Measurements from ENCODE around the gene RFX2. TPM values are rescaled to one million over a fixed set of nuclear protein-coding genes. Genes with fewer than 3 reads are reported as not detected.

Gene RFX2
- 10 to 100 TPM in 1 of 2 experiments, 1 to 10 TPM in 1; 9.0 to 10.4 TPM for total RNA-seq

DNA sequence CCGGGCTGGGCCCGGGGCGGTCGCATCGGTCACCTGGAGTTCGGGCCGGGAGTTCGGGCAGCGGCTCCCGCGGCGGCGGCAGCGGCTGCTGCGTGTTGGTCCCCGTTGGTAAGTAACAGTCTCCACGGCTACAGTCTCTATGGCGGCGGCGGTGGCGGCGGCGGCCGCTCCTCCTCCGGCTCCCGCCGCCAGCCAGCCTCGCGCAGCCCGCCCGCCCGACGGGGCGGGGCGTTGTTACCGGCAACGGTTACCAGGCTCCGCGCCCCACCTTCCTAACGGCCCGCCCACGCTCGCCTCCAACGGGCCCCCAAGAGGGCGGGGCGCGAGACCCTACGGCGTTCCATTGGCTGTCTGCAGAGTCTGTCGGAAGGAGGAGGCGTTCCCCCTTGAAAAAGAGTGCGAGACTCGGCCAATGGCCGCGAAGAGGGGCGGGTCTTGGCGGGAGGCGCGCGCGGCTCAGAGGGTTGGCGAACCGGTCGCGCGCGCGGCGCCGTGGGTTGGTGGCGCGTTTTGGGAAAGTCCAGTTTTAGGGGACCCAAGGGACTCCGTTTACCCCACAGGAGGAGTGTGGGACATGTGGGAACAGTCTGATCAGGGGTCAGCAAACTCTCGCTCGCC is at the start of gene RFX2:
Gene RFX2 (minus strand): TSS at position 141 of the 618 bp plus-strand sequence. CDS start 63,004 bp downstream, outside the sequence.
- Mint-ChIP-seq H3K9me3 (no peaks in the 10 kb centered on the region), H3K4me1 (peaks cover 30% of the 10 kb centered on the region), H3K27me3 (peaks cover 18% of the 10 kb centered on the region), H3K4me3 (peak within 1 kb of the TSS; percentile 88), H3K27ac (peak within 1 kb of the TSS; percentile 56), H3K36me3 (ENCODE audit: low read depth) (peaks cover 8% of the 10 kb centered on the region)
- CTCF ChIA-PET = interaction anchor here (1.3 to 1.7 kb wide), 2 partner anchors 14 to 17 kb away, joined by 3 to 5 read pairs; no protein-coding TSS in a partner anchor
- DNase-seq = peak; percentile 99
- POLR2A ChIA-PET = interaction anchor here (0.9 to 1.5 kb wide), 4 partner anchors 11 to 314 kb away, joined by 3 to 4 read pairs (median 3); partner anchors contain the start of gene KHSRP

DNA sequence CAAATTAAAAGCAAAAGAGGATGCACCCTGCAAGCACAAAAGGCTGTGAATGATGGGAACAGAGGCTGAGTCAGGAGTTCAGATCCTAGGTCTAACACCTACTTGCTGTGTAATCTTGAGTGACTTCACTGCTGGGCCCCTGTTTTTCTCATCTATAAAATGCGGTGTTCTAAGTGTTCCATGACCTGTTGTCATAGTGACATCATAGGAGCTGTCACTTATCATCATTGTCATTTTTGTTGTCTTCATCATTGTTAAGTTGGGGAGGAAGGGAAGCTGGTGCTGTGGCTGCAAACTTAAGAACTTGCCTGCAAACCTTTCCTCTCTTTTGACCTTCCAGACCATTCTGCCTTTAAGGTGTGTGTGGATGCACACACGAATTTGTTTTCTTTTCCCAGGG is 45.7 kb upstream of the RFX2 start:
- Mint-ChIP-seq H3K27ac (no peak overlapping the region), H3K27me3 (peaks cover 8% of the 10 kb centered on the region), H3K4me1 (peaks cover 5% of the 10 kb centered on the region), H3K4me3 (no peak overlapping the region), H3K9me3 (peaks cover 2% of the 10 kb centered on the region), H3K36me3 (ENCODE audit: low read depth) (no peaks in the 10 kb centered on the region)
- no peak for DNase-seq
- ChIA-PET CTCF (no interaction called here), POLR2A (no interaction called here)

DNA sequence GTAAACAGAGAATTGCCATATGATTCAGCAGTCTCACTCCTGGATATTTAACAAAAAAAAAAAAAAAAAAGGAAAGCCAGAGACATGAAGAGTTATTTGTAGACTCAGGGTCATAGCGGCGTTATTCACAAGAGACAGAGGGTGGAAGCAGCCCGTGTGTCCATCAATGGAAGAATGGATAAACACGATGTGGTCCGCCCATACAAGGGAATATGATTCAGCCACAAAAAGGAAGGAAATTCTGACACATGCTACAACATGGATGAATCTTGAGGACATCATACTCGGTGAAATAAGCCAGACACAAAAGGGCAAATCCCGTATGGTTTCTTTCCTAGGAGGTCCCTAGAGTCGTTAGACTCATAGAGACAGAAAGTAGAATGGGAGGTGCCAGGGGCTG is 40.0 kb upstream of the RFX2 start:
- no peak overlapping the region for H3K27ac Mint-ChIP-seq
- no peak overlapping the region for H3K4me3 Mint-ChIP-seq
- H3K9me3 Mint-ChIP-seq = no peaks in the 10 kb centered on the region
- H3K4me1 Mint-ChIP-seq = no peaks in the 10 kb centered on the region
- no peaks in the 10 kb centered on the region for H3K36me3 Mint-ChIP-seq (ENCODE audit: low read depth)
- no peak for DNase-seq
- POLR2A ChIA-PET = no interaction called here
- CTCF ChIA-PET = no interaction called here
- peaks cover 7% of the 10 kb centered on the region for H3K27me3 Mint-ChIP-seq

DNA sequence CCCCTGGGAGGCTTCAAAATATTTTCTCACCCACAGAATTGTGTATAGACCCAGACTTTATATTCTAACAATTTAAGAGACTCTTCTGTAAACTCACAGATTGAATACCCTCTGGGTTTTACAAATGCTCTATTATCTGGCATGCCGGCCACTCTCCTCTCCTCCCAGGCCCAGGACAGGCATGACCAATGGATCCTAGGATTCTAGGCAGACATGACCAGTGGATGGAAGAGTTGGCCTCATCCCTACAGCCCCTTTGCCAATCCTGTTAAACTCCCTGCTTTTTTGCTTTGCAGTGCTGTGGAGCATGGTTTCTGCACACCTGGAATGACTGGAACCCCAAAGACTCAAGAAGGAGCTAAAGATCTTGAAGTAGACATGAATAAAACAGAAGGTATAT is 30.9 kb upstream of the RFX2 start:
- POLR2A ChIA-PET = no interaction called here
- H3K27me3 Mint-ChIP-seq = peaks cover 3% of the 10 kb centered on the region
- no peaks in the 10 kb centered on the region for H3K36me3 Mint-ChIP-seq (ENCODE audit: low read depth)
- H3K27ac Mint-ChIP-seq = no peak overlapping the region
- H3K4me1 Mint-ChIP-seq = no peaks in the 10 kb centered on the region
- no peak overlapping the region for H3K4me3 Mint-ChIP-seq
- CTCF ChIA-PET = no interaction called here
- no peak for DNase-seq
- no peaks in the 10 kb centered on the region for H3K9me3 Mint-ChIP-seq

DNA sequence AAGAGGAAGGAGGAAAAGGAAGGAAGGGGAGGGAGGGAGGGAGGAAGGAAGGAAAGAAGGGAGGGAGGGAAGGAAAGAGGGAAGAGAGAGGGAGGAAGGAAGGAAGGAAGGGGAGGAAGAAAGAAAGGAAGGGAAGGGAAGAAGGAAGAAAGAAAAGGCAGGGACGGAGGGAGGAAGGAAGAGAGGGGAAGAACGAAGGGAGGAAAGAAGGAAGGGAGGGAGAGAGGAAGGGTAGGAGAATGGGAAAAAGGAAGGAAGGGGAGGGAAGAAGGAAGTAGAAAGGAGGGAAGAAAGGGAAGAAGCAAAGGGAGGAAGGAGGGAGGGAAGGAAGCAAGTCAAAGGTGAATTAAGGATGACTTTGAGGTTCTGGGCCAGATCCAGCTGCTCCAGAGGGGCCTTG is 28.2 kb upstream of the RFX2 start:
- no peaks in the 10 kb centered on the region for H3K9me3 Mint-ChIP-seq
- no peak overlapping the region for H3K27ac Mint-ChIP-seq

DNA sequence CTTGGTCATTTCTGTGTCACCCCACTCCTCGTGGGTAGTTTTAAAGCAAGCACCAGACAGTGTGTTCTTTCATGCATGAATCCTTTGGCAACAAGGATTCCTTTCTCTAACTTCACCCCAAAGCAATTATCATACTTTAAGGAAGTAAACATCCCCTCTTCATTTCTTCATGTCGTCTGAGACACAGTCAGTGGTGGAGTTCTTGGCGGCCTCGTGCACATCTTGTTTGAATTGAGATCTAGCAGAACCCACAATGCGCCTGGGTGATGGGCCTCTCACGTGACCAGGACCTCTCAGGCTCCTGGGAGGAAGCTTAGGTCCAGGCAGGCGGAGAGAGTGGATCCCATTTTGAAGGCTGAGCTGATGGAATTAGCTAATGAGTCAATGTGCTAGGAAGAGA is 27.8 kb upstream of the RFX2 start:
- ChIA-PET POLR2A (no interaction called here), CTCF (no interaction called here)
- Mint-ChIP-seq H3K4me3 (no peak overlapping the region), H3K9me3 (no peaks in the 10 kb centered on the region), H3K27ac (no peak overlapping the region), H3K36me3 (ENCODE audit: low read depth) (no peaks in the 10 kb centered on the region), H3K27me3 (peaks cover 1% of the 10 kb centered on the region), H3K4me1 (no peaks in the 10 kb centered on the region)
- DNase-seq = no peak

More for the DNA sequence above, 28.2 kb upstream of the RFX2 start:
- Mint-ChIP-seq H3K27me3 (peaks cover 1% of the 10 kb centered on the region), H3K36me3 (ENCODE audit: low read depth) (no peaks in the 10 kb centered on the region), H3K4me3 (no peak overlapping the region), H3K4me1 (no peaks in the 10 kb centered on the region)
- POLR2A ChIA-PET = no interaction called here
- CTCF ChIA-PET = no interaction called here
- no peak for DNase-seq

DNA sequence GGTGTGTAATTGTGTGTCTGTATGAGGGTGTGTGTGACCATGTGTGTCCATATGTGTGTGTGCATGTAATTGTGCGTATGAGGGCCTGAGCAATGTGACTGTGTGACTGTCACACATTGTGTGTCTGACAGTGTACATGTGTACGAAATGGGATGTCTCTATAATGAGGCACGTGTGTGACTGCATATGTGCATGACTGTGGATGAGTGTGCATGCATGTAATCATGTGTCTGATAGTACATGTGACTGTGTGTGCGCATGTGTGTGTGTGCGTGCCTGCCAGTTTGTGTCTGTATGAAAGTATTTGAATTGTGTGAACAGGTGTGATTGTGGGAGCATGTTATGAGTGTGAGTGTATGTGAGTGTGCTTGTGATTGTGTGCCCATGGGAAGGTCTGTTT is 22.9 kb upstream of the RFX2 start:
- no peak for DNase-seq
- no peak overlapping the region for H3K27ac Mint-ChIP-seq
- no peaks in the 10 kb centered on the region for H3K4me1 Mint-ChIP-seq
- H3K4me3 Mint-ChIP-seq = no peak overlapping the region
- ChIA-PET CTCF (no interaction called here), POLR2A (no interaction called here)
- H3K9me3 Mint-ChIP-seq = no peaks in the 10 kb centered on the region
- no peaks in the 10 kb centered on the region for H3K27me3 Mint-ChIP-seq
- H3K36me3 Mint-ChIP-seq (ENCODE audit: low read depth) = no peaks in the 10 kb centered on the region

DNA sequence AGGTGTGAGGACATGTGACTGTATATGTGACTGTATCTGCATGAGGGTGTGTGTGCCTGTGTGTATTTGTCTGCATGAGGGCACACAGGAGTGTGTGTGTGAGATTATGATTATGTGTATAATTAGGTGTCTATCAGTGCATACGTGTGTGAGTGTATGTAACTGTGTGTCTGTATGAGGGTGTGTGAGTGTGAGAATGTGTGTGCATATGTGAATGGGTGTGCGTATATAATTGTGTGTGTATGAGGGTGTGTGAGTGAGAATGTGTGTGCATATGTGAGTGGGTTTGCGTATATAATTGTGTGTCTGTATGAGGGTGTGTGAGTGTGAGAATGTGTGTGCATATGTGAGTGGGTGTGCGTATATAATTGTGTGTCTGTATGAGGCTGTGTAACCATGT is 22.2 kb upstream of the RFX2 start:
- peaks cover 1% of the 10 kb centered on the region for H3K9me3 Mint-ChIP-seq
- no peaks in the 10 kb centered on the region for H3K27me3 Mint-ChIP-seq
- ChIA-PET POLR2A (no interaction called here), CTCF (no interaction called here)
- no peaks in the 10 kb centered on the region for H3K4me1 Mint-ChIP-seq
- no peaks in the 10 kb centered on the region for H3K36me3 Mint-ChIP-seq (ENCODE audit: low read depth)
- no peak overlapping the region for H3K4me3 Mint-ChIP-seq
- no peak for DNase-seq
- no peak overlapping the region for H3K27ac Mint-ChIP-seq

DNA sequence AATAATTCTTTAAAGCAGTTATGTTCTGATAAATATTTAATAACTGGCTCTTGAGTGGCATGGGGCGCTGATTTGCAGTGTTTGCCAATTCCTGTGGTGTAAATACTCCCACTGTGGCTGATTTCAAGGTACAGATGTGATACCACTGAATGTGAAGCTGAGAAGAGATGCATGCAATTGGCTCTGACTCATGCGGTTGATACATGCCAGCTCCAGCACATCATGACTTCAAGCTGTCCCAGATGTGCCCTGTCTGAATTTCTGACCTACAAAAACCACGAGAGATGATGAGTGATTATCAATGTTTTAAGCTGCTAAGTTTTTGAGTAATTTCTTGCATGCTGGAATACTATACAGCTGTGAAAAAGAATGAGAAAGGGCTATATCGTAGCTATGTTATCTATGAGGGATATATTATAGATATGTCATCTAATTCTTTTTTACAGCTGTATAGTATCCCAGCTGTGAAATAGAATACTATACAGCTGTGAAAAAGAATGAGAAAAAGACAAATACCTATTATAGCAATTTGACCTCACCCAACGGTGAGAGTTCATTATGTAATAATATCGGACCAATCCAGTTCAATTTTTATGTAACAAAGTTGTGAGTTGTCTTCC is 17.5 kb upstream of the RFX2 start:
- ChIA-PET CTCF (interaction anchor here (0.8 to 5.9 kb wide), 10 partner anchors 12 to 225 kb away, joined by 3 to 89 read pairs (median 4); no protein-coding TSS in a partner anchor), POLR2A (no interaction called here)
- DNase-seq = no peak
- no peaks in the 10 kb centered on the region for H3K36me3 Mint-ChIP-seq (ENCODE audit: low read depth)
- peaks cover 1% of the 10 kb centered on the region for H3K27me3 Mint-ChIP-seq
- no peak overlapping the region for H3K27ac Mint-ChIP-seq
- peaks cover 1% of the 10 kb centered on the region for H3K9me3 Mint-ChIP-seq
- H3K4me1 Mint-ChIP-seq = no peaks in the 10 kb centered on the region
- H3K4me3 Mint-ChIP-seq = no peak overlapping the region

DNA sequence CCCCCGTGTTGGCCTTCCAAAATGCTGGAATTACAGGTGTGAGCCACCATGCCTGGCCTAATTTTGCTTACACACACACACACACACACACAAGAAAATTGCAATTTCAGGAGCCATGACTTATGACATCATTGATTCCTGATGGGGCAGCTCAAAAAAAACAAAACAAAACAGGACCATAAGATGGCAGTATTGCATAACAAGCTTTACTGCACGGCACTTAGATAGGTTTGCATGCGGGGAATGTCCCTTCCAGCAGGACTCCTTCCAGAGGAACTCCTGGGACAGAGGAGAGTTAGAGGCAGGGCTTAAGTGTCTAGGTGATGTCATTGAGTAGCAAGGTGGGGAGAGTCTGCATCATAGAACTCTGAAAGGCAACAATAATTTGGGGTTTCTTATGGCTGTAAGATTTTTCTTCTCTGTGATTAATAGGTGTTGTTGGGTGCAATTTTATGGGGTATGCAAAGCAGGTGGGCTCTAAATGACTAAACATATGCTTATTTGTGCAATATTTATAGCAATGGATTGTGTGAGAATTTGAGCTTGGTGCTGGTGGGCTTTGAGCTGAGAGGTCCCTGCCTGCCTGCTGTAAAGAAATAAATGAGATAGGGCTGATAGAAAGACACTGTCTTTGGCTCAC is 16.2 kb upstream of the RFX2 start:
- POLR2A ChIA-PET = interaction anchor here (0.6 to 1.2 kb wide), 2 partner anchors 16 to 79 kb away, joined by 3 to 5 read pairs; no protein-coding TSS in a partner anchor

DNA sequence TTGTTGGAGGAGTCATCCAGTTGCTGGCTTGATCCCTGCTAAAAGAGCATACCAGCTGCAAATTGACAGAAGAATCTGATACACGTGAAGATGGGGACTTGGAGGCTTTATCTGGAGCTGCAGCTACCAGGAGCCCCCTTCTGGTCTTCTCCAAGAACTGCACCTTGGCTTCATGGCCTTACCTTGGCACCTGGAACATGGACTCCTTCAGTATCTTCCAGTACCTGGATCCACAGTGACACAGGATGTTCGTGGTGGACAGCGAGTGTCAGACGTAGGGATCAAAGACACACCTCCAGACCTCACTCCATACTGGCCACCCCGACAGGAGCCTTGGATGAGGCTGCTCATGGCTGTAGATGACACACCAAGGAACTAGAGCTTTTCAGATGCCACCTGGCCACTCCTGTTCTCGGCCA is 15.3 kb upstream of the RFX2 start:
- peaks cover 1% of the 10 kb centered on the region for H3K9me3 Mint-ChIP-seq
- ChIA-PET POLR2A (interaction anchor here (1.2 kb wide), 1 partner anchor 78 kb away, joined by 5 read pairs; no protein-coding TSS in a partner anchor), CTCF (interaction anchor here (0.5 to 5.9 kb wide), 29 partner anchors 9 to 385 kb away, joined by 3 to 89 read pairs (median 5); partner anchors contain the start of genes ACSBG2 and NRTN)
- no peak overlapping the region for H3K4me3 Mint-ChIP-seq
- H3K4me1 Mint-ChIP-seq = no peaks in the 10 kb centered on the region
- H3K27me3 Mint-ChIP-seq = peaks cover 1% of the 10 kb centered on the region
- DNase-seq = peak; percentile 67
- no peak overlapping the region for H3K27ac Mint-ChIP-seq
- no peaks in the 10 kb centered on the region for H3K36me3 Mint-ChIP-seq (ENCODE audit: low read depth)

More for the DNA sequence above, 16.2 kb upstream of the RFX2 start:
- CTCF ChIA-PET = interaction anchor here (0.5 to 5.9 kb wide), 25 partner anchors 10 to 384 kb away, joined by 3 to 89 read pairs (median 6); partner anchors contain the start of genes ACSBG2 and NRTN
- Mint-ChIP-seq H3K27me3 (peaks cover 1% of the 10 kb centered on the region), H3K4me1 (no peaks in the 10 kb centered on the region), H3K4me3 (no peak overlapping the region), H3K36me3 (ENCODE audit: low read depth) (no peaks in the 10 kb centered on the region), H3K27ac (no peak overlapping the region), H3K9me3 (peaks cover 1% of the 10 kb centered on the region)
- DNase-seq = no peak

DNA sequence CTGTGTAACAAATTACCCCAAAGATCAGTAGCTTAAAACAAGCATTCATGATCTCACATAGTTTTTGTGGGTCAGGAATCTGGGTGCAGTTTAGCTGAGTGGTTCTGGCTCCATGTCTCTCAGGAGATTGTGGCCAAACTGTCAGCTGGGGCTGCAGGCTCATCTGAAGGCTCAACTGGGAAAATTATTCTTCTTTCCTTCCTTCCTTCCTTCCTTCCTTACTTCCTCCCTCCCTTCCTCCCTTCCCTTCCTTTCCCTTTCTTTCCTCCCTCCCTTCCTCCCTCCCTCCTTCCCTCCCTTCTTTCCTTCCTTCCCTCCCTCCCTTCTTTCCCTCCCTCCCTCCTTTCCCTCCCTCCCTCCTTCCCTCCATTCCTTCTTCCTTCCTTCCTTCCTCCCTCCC is 8.7 kb upstream of the RFX2 start:
- H3K4me1 Mint-ChIP-seq = no peaks in the 10 kb centered on the region
- H3K27ac Mint-ChIP-seq = no peak overlapping the region
- H3K27me3 Mint-ChIP-seq = peaks cover 6% of the 10 kb centered on the region
- no peaks in the 10 kb centered on the region for H3K36me3 Mint-ChIP-seq (ENCODE audit: low read depth)
- ChIA-PET POLR2A (no interaction called here), CTCF (no interaction called here)
- no peak for DNase-seq
- H3K4me3 Mint-ChIP-seq = no peak overlapping the region
- H3K9me3 Mint-ChIP-seq = peaks cover 5% of the 10 kb centered on the region

DNA sequence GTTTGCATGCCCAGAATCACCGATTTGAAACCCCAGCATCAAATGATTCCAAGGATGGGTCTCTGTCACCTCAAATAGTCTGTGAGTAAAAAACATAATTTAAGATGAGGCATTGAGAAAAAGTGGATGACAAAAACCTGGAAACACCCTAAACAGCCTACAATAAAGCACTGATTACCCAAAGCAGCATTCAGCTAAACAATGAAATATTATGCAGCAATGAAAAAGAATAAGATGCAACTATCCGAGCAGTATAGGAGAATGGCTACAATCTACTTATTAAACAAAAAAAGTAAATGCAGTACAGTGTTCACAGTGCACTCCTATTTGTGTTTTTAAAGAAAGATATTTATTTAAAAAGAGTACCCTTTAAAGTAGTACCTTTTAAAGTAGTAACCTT is 7.7 kb upstream of the RFX2 start:
- no peaks in the 10 kb centered on the region for H3K4me1 Mint-ChIP-seq
- H3K36me3 Mint-ChIP-seq (ENCODE audit: low read depth) = no peaks in the 10 kb centered on the region
- peaks cover 4% of the 10 kb centered on the region for H3K27me3 Mint-ChIP-seq
- no peak overlapping the region for H3K27ac Mint-ChIP-seq
- H3K9me3 Mint-ChIP-seq = peaks cover 5% of the 10 kb centered on the region
- no peak for DNase-seq
- no peak overlapping the region for H3K4me3 Mint-ChIP-seq
- ChIA-PET POLR2A (no interaction called here), CTCF (interaction anchor here (1.4 to 3.6 kb wide), 2 partner anchors 8 to 96 kb away, joined by 4 to 15 read pairs; no protein-coding TSS in a partner anchor)

Measured in activated CD4-positive, alpha-beta memory T cell treated with anti-CD3 and anti-CD28 coated beads, Interleukin-2, amount 10 ng/mL, durations not matched to agents 7 days and 5 days (primary cell).